Loucy (cell line): ENCODE measurements around the gene AQP5.

ENCODE experiments used
- H2AFZ ChIP-seq: fragments of 200-600 bp; sonication (generic); 2 replicates; pipeline ENCODE4 v1.6.0; 2016; ENCODE audit warnings: antibody characterized with exemption, mild to moderate bottlenecking, low read length, moderate library complexity
- H3F3A ChIP-seq: fragments of 200-600 bp; 2 replicates; pipeline ENCODE4 v1.6.0; 2016; ENCODE audit warnings: antibody characterized with exemption, low read depth, mild to moderate bottlenecking
- H3K27me3 ChIP-seq: fragments of 200-600 bp; sonication (generic); 2 replicates; pipeline ENCODE4 v1.6.1; 2014; ENCODE audit warnings: low read length, mild to moderate bottlenecking; ENCODE audit not compliant: insufficient read depth, poor library complexity, severe bottlenecking
- H3K36me3 ChIP-seq: fragments of 200-600 bp; sonication (generic); 2 replicates; pipeline ENCODE4 v1.6.1; 2016; ENCODE audit warnings: low read length; ENCODE audit not compliant: insufficient read depth
- H3K4me1 ChIP-seq: fragments of 200-600 bp; sonication (generic); 2 replicates; pipeline ENCODE4 v1.5.1; 2014; ENCODE audit warnings: low read length, mild to moderate bottlenecking; ENCODE audit not compliant: insufficient read depth, poor library complexity, severe bottlenecking
- H3K4me2 ChIP-seq: fragments of 200-600 bp; sonication (generic); 2 replicates; pipeline ENCODE4 v1.6.0; 2014; ENCODE audit warnings: antibody characterized with exemption, low read length, low read depth, mild to moderate bottlenecking; ENCODE audit not compliant: poor library complexity, severe bottlenecking
- H3K4me3 ChIP-seq: fragments of 200-600 bp; sonication (generic); 2 replicates; pipeline ENCODE4 v1.5.1; 2014; ENCODE audit warnings: low read length, mild to moderate bottlenecking, mixed read lengths; ENCODE audit not compliant: poor library complexity, severe bottlenecking
- H3K79me2 ChIP-seq: fragments of 200-600 bp; sonication (generic); 2 replicates; pipeline ENCODE4 v1.6.1; 2014; ENCODE audit warnings: low read length; ENCODE audit not compliant: insufficient read depth
- H3K9ac ChIP-seq: fragments of 200-600 bp; sonication (generic); 2 replicates; pipeline ENCODE4 v1.6.0; 2014; ENCODE audit warnings: mild to moderate bottlenecking, low read depth, low read length, moderate library complexity; ENCODE audit not compliant: poor library complexity, severe bottlenecking
- H3K9me2 ChIP-seq: fragments of 200-600 bp; sonication (generic); replicated peaks from 2 replicates; pipeline ENCODE4 v1.6.1; 2016; ENCODE audit warnings: low read depth, low read length, mixed read lengths
- H3K9me3 ChIP-seq: fragments of 200-600 bp; sonication (generic); 2 replicates; pipeline ENCODE4 v1.6.1; 2014; ENCODE audit warnings: mild to moderate bottlenecking, antibody characterized with exemption, low read length, low read depth; ENCODE audit not compliant: insufficient read depth
- H4K20me1 ChIP-seq: fragments of 200-600 bp; sonication (generic); 2 replicates; pipeline ENCODE4 v1.6.0; 2014; ENCODE audit warnings: antibody characterized with exemption, low read length, mild to moderate bottlenecking; ENCODE audit not compliant: insufficient read depth, poor library complexity, severe bottlenecking
- CTCF ChIP-seq: fragments of 200-600 bp; sonication (generic); conservative IDR thresholded peaks from 2 replicates; pipeline ENCODE4 v1.5.1; 2014; ENCODE audit warnings: mild to moderate bottlenecking, antibody characterized with exemption, low read length
- EZH2phosphoT487 ChIP-seq: fragments of 200-600 bp; IDR thresholded peaks from 2 replicates; pipeline ENCODE4 v1.6.1; 2018; ENCODE audit warnings: antibody characterized with exemption, mild to moderate bottlenecking, moderate library complexity, borderline replicate concordance

Gene AQP5

GRCh38 chr12:49975318-49975761 is 13.7 kb downstream of the AQP5 start:
- Histone ChIP-seq H2AFZ (no peak overlapping the region), H3K4me2 (no peak overlapping the region), H3K9ac (no peak overlapping the region)

GRCh38 chr12:49976557-49976956 is 14.9 kb downstream of the AQP5 start:
- Histone ChIP-seq H3K9ac (no peak overlapping the region), H3K4me2 (no peak overlapping the region), H3K79me2 (no peaks in the 10 kb centered on the region), H3K9me2 (no peaks in the 10 kb centered on the region), H3K9me3 (no peaks in the 10 kb centered on the region), H3F3A (no peaks in the 10 kb centered on the region), H2AFZ (no peak overlapping the region), H3K4me3 (no peak overlapping the region), H3K27me3 (no peaks in the 10 kb centered on the region), H3K4me1 (no peaks in the 10 kb centered on the region), H3K36me3 (no peaks in the 10 kb centered on the region), H4K20me1 (no peaks in the 10 kb centered on the region)
- TF ChIP-seq CTCF, result no peak
- TF ChIP-seq EZH2phosphoT487, result no peak

More at GRCh38 chr12:49975318-49975761, 13.7 kb downstream of the AQP5 start:
- Histone ChIP-seq H3K4me1 (no peaks in the 10 kb centered on the region), H4K20me1 (no peaks in the 10 kb centered on the region), H3K79me2 (no peaks in the 10 kb centered on the region), H3K36me3 (no peaks in the 10 kb centered on the region), H3K27me3 (no peaks in the 10 kb centered on the region), H3F3A (no peaks in the 10 kb centered on the region), H3K4me3 (no peak overlapping the region), H3K9me3 (no peaks in the 10 kb centered on the region), H3K9me2 (no peaks in the 10 kb centered on the region)
- no peak for TF ChIP-seq EZH2phosphoT487
- TF ChIP-seq CTCF, result no peak

GRCh38 chr12:49978125-49978524 is 16.5 kb downstream of the AQP5 start:
- no peaks in the 10 kb centered on the region for H3F3A ChIP-seq
- TF ChIP-seq CTCF (no peak), EZH2phosphoT487 (no peak)
- H4K20me1 ChIP-seq, result no peaks in the 10 kb centered on the region
- H2AFZ ChIP-seq, result no peak overlapping the region
- H3K4me3 ChIP-seq, result no peak overlapping the region
- no peaks in the 10 kb centered on the region for H3K9me2 ChIP-seq
- H3K9ac ChIP-seq, result no peak overlapping the region
- H3K79me2 ChIP-seq, result no peaks in the 10 kb centered on the region
- no peaks in the 10 kb centered on the region for H3K27me3 ChIP-seq
- no peaks in the 10 kb centered on the region for H3K36me3 ChIP-seq
- H3K9me3 ChIP-seq, result no peaks in the 10 kb centered on the region
- H3K4me2 ChIP-seq, result no peak overlapping the region
- H3K4me1 ChIP-seq, result no peaks in the 10 kb centered on the region
